UCSD-AML1 (cell line): ENCODE results near the gene MECP2.

Experiments
- DNase-seq: peaks from one replicate; lab custom pipeline; 2025; ENCODE audit not compliant: unreplicated experiment; lab: John Stamatoyannopoulos, UW

Gene MECP2

GRCh38 chrX:154019633-154020528, 77.6 kb downstream of the MECP2 start, which contains the start of gene IRAK1:
Gene IRAK1, minus strand, starts transcription at chrX:154019902. Its CDS starts 90 bp downstream, at chrX:154019812.
- peak; percentile 70 for DNase-seq

GRCh38 chrX:154019061-154019621, 78.4 kb downstream of the MECP2 start:
- DNase-seq, result no peak

GRCh38 chrX:154018518-154019060, 78.9 kb downstream of the MECP2 start:
- DNase-seq, result no peak

- no peak for DNase-seq
Measured at GRCh38 chrX:154017766-154018517, 79.6 kb downstream of the MECP2 start.

- DNase-seq, result no peak
Measured at GRCh38 chrX:154016366-154017076, 81.0 kb downstream of the MECP2 start.

GRCh38 chrX:154015581-154016264, 81.8 kb downstream of the MECP2 start:
- DNase-seq, result no peak

- DNase-seq, result no peak
Measured at GRCh38 chrX:154014429-154015380, 82.8 kb downstream of the MECP2 start.

GRCh38 chrX:154013614-154014360, 83.7 kb downstream of the MECP2 start:
- peak; percentile 39 for DNase-seq

- DNase-seq, result no peak
Measured at GRCh38 chrX:154013001-154013421, 84.5 kb downstream of the MECP2 start.

- no peak for DNase-seq
Measured at GRCh38 chrX:154012336-154012991, 85.1 kb downstream of the MECP2 start.

- DNase-seq, result no peak
Measured at GRCh38 chrX:154011376-154012335, 85.9 kb downstream of the MECP2 start.

GRCh38 chrX:154010330-154011087, 87.0 kb downstream of the MECP2 start:
- DNase-seq, result no peak

GRCh38 chrX:154008521-154008920, 89.0 kb downstream of the MECP2 start:
- no peak for DNase-seq

- DNase-seq, result no peak
Measured at GRCh38 chrX:154006947-154007346, 90.6 kb downstream of the MECP2 start.

- no peak for DNase-seq
Measured at GRCh38 chrX:154004315-154004714, 93.2 kb downstream of the MECP2 start.

- peak; percentile 77 for DNase-seq
Measured at GRCh38 chrX:154002215-154002719, 95.2 kb downstream of the MECP2 start.
